OCI-LY3 (cell line): ENCODE results near the gene PRKAG3.

ENCODE experiments used
- CTCF ChIP-seq: fragments of 200-600, 300-600 bp; sonication (generic); IDR thresholded peaks from 2 replicates; pipeline ENCODE4 v1.5.1; 2014; ENCODE audit warnings: antibody characterized with exemption, low read length, low read depth
- EZH2phosphoT487 ChIP-seq: fragments of 200-600 bp; shearing (Covaris generic); IDR thresholded peaks from 2 replicates; pipeline ENCODE4 v1.6.1; 2018; ENCODE audit warnings: antibody characterized with exemption, mixed run types, low read depth

GRCh38 chr2:218853766-218854165, 22.2 kb upstream of the PRKAG3 start:
- TF ChIP-seq CTCF (no peak), EZH2phosphoT487 (no peak)
